Forelimb muscle (tissue), 1 donor: ENCODE measurements around the gene CREB5. TPM values are rescaled to one million over a fixed set of nuclear protein-coding genes. Genes with fewer than 3 reads are reported as not detected.

ENCODE experiments used
- DNase-seq: peaks from one replicate; pipeline ENCODE4 v3.0.0-alpha.2; 2013; ENCODE audit warnings: low read depth
- polyA plus RNA-seq: library from polyadenylated mRNA; unstranded; fragments of 120-200 nt; gene quantifications from one replicate; pipeline ENCODE4 v1.2.1, GENCODE V29; 2013; ENCODE audit not compliant: insufficient read length

CREB5 gene
- polyA plus RNA-seq, 1 donor: 33.5 TPM

- peak; percentile 51 for DNase-seq
These were observed 441.8 kb downstream of the CREB5 start for GRCh38 chr7:28853834-28854749.

GRCh38 chr7:28854750-28855074 is 442.4 kb downstream of the CREB5 start:
- no peak for DNase-seq

- DNase-seq: no peak
These were observed 443.4 kb downstream of the CREB5 start for GRCh38 chr7:28855538-28856217.

- DNase-seq: no peak
These were observed 444.3 kb downstream of the CREB5 start for GRCh38 chr7:28856656-28857055.

- DNase-seq: no peak
These were observed 445.9 kb downstream of the CREB5 start for GRCh38 chr7:28858206-28858605.

GRCh38 chr7:28858895-28859294 is 446.6 kb downstream of the CREB5 start:
- DNase-seq: no peak

GRCh38 chr7:28861825-28862224 is 449.5 kb downstream of the CREB5 start:
- DNase-seq: no peak

- no peak for DNase-seq
These were observed 450.4 kb downstream of the CREB5 start for GRCh38 chr7:28862595-28863272.

- peak; percentile 38 for DNase-seq
These were observed 453.4 kb downstream of the CREB5 start for GRCh38 chr7:28865601-28866144.

GRCh38 chr7:28868712-28869111 is 456.4 kb downstream of the CREB5 start:
- DNase-seq: no peak

GRCh38 chr7:28871077-28871476 is 458.8 kb downstream of the CREB5 start:
- no peak for DNase-seq

- no peak for DNase-seq
These were observed 459.3 kb downstream of the CREB5 start for GRCh38 chr7:28871631-28872030.

GRCh38 chr7:28872226-28872625 is 459.9 kb downstream of the CREB5 start:
- no peak for DNase-seq

GRCh38 chr7:28873365-28873764 is 461.0 kb downstream of the CREB5 start:
- no peak for DNase-seq

- no peak for DNase-seq
These were observed 461.7 kb downstream of the CREB5 start for GRCh38 chr7:28874001-28874400.

Other genes starting within 250 kb of the CREB5 start
- 26.0 TPM for gene JAZF1, start 231.7 kb upstream of the CREB5 start, polyA plus RNA-seq